SK-N-SH treated with all-trans-retinoic acid at 6 μM for 48 hours (cell line): ENCODE results near the gene GRIFIN.

Experiments used
- ATAC-seq: fragments of 200-7000 bp; cut with Tn5 transposase; 3 replicates; pipeline ENCODE4 v1.9.1; 2020; ENCODE audit warnings: mild to moderate bottlenecking, moderate library complexity
- CSDC2 ChIP-seq: fragments of 250-450 bp; sonication (Bioruptor Pico); IDR thresholded peaks from 2 replicates; pipeline ENCODE4 v1.5.0; 2020; ENCODE audit warnings: mild to moderate bottlenecking, moderate library complexity
- GLIS3 ChIP-seq: fragments of 250-450 bp; sonication (Bioruptor Pico); IDR thresholded peaks from 2 replicates; pipeline ENCODE4 v1.5.0; 2020; ENCODE audit warnings: mild to moderate bottlenecking, moderate library complexity
- ISL1 ChIP-seq: fragments of 250-450 bp; sonication (Bioruptor Pico); IDR thresholded peaks from 2 replicates; pipeline ENCODE4 v2.1.2; 2022; ENCODE audit warnings: mild to moderate bottlenecking, moderate library complexity
- PPARA ChIP-seq: fragments of 250-450 bp; sonication (Bioruptor Pico); IDR thresholded peaks from 2 replicates; pipeline ENCODE4 v1.5.0; 2020; ENCODE audit warnings: mild to moderate bottlenecking, borderline replicate concordance
- RARB ChIP-seq: fragments of 250-450 bp; sonication (Bioruptor Pico); IDR thresholded peaks from 2 replicates; pipeline ENCODE4 v1.8.0; 2021; ENCODE audit warnings: mild to moderate bottlenecking, moderate library complexity
- SNAI2 ChIP-seq: fragments of 250-450 bp; sonication (Bioruptor Pico); IDR thresholded peaks from 2 replicates; pipeline ENCODE4 v1.5.0; 2020; ENCODE audit warnings: mild to moderate bottlenecking, moderate library complexity
- TCF4 ChIP-seq: fragments of 250-450 bp; sonication (Bioruptor Pico); IDR thresholded peaks from 2 replicates; pipeline ENCODE4 v1.8.0; 2021; ENCODE audit warnings: mild to moderate bottlenecking, moderate library complexity, borderline replicate concordance
- ZC3H10 ChIP-seq: fragments of 250-450 bp; sonication (Bioruptor Pico); IDR thresholded peaks from 2 replicates; pipeline ENCODE4 v1.5.1; 2021; ENCODE audit warnings: mild to moderate bottlenecking, moderate library complexity
- ZFP30 ChIP-seq: fragments of 450-650 bp; formaldehyde crosslinking; IDR thresholded peaks from 2 replicates; pipeline ENCODE4 v1.5.0; 2022; ENCODE audit warnings: mild to moderate bottlenecking, moderate library complexity
- ZNF565 ChIP-seq: fragments of 450-650 bp; formaldehyde crosslinking; conservative IDR thresholded peaks from 2 replicates; pipeline ENCODE4 v1.5.0; 2020; ENCODE audit warnings: low read depth, mild to moderate bottlenecking, moderate library complexity
- ZNF70 ChIP-seq: fragments of 450-650 bp; formaldehyde crosslinking; IDR thresholded peaks from 2 replicates; pipeline ENCODE4 v1.5.0; 2020; ENCODE audit warnings: mild to moderate bottlenecking, moderate library complexity
- ZNF8 ChIP-seq: fragments of 450-650 bp; formaldehyde crosslinking; IDR thresholded peaks from 2 replicates; pipeline ENCODE4 v1.5.0; 2020; ENCODE audit warnings: mild to moderate bottlenecking, moderate library complexity
- TF ChIP-seq, protein P1 (sequence below): fragments of 250-450 bp; sonication (Bioruptor Pico); IDR thresholded peaks from 2 replicates; pipeline ENCODE4 v1.8.0; 2020; ENCODE audit warnings: mild to moderate bottlenecking, moderate library complexity, borderline replicate concordance
- TF ChIP-seq, protein P2 (sequence below): fragments of 250-450 bp; sonication (Bioruptor Pico); IDR thresholded peaks from 2 replicates; pipeline ENCODE4 v1.5.1; 2021; ENCODE audit warnings: mild to moderate bottlenecking, moderate library complexity
- TF ChIP-seq, protein P3 (sequence below): fragments of 250-450 bp; sonication (Bioruptor Pico); IDR thresholded peaks from 2 replicates; pipeline ENCODE4 v1.5.1; 2020; ENCODE audit warnings: low read depth, mild to moderate bottlenecking, moderate library complexity
- TF ChIP-seq, protein P4 (sequence below): fragments of 250-450 bp; sonication (Bioruptor Pico); IDR thresholded peaks from 2 replicates; pipeline ENCODE4 v1.8.0; 2021; ENCODE audit warnings: low read depth, mild to moderate bottlenecking, moderate library complexity, borderline replicate concordance
- TF ChIP-seq, protein P5 (sequence below): fragments of 250-450 bp; sonication (Bioruptor Pico); IDR thresholded peaks from 2 replicates; pipeline ENCODE4 v1.5.0; 2020; ENCODE audit warnings: mild to moderate bottlenecking, moderate library complexity

The GRIFIN gene

DNA sequence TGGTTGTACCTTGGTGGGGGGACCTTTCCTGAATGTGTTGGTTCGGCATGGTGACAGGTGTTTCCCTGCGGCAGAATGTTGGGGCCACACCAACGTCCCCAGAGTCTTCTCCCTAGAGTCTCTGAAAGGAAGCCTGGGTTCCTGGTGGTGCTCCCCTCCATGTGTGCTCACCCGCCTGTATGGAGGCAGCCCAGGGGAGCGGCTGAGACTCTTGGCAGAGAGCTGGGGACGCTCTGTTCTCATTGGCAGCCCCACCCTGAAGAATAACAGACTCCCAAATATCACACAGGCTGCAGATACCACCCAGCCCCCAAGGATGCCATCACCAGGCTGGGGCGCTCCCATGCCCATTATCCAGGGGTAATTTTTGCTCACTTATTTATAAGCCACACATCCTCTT lies 38.0 kb downstream of the GRIFIN start:
- no peak for ATAC-seq
- TF ChIP-seq GLIS3 (CRISPR knock-in tag) (no peak), RARB (no peak), ZNF70 (CRISPR knock-in tag) (no peak), PPARA (no peak), ZNF565 (CRISPR knock-in tag) (no peak), SNAI2 (no peak), ZC3H10 (CRISPR knock-in tag) (no peak), ZFP30 (CRISPR knock-in tag) (no peak), ISL1 (CRISPR knock-in tag) (no peak), ZNF8 (CRISPR knock-in tag) (no peak), TCF4 (no peak)
- TF ChIP-seq, protein P1, sequence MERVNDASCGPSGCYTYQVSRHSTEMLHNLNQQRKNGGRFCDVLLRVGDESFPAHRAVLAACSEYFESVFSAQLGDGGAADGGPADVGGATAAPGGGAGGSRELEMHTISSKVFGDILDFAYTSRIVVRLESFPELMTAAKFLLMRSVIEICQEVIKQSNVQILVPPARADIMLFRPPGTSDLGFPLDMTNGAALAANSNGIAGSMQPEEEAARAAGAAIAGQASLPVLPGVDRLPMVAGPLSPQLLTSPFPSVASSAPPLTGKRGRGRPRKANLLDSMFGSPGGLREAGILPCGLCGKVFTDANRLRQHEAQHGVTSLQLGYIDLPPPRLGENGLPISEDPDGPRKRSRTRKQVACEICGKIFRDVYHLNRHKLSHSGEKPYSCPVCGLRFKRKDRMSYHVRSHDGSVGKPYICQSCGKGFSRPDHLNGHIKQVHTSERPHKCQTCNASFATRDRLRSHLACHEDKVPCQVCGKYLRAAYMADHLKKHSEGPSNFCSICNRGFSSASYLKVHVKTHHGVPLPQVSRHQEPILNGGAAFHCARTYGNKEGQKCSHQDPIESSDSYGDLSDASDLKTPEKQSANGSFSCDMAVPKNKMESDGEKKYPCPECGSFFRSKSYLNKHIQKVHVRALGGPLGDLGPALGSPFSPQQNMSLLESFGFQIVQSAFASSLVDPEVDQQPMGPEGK (CRISPR knock-in tag): no peak
- TF ChIP-seq, protein P2, sequence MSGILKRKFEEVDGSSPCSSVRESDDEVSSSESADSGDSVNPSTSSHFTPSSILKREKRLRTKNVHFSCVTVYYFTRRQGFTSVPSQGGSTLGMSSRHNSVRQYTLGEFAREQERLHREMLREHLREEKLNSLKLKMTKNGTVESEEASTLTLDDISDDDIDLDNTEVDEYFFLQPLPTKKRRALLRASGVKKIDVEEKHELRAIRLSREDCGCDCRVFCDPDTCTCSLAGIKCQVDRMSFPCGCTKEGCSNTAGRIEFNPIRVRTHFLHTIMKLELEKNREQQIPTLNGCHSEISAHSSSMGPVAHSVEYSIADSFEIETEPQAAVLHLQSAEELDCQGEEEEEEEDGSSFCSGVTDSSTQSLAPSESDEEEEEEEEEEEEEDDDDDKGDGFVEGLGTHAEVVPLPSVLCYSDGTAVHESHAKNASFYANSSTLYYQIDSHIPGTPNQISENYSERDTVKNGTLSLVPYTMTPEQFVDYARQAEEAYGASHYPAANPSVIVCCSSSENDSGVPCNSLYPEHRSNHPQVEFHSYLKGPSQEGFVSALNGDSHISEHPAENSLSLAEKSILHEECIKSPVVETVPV (CRISPR knock-in tag): no peak
- TF ChIP-seq, protein P3, sequence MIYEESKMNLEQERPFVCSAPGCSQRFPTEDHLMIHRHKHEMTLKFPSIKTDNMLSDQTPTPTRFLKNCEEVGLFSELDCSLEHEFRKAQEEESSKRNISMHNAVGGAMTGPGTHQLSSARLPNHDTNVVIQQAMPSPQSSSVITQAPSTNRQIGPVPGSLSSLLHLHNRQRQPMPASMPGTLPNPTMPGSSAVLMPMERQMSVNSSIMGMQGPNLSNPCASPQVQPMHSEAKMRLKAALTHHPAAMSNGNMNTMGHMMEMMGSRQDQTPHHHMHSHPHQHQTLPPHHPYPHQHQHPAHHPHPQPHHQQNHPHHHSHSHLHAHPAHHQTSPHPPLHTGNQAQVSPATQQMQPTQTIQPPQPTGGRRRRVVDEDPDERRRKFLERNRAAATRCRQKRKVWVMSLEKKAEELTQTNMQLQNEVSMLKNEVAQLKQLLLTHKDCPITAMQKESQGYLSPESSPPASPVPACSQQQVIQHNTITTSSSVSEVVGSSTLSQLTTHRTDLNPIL (CRISPR knock-in tag): no peak
- TF ChIP-seq, protein P4, sequence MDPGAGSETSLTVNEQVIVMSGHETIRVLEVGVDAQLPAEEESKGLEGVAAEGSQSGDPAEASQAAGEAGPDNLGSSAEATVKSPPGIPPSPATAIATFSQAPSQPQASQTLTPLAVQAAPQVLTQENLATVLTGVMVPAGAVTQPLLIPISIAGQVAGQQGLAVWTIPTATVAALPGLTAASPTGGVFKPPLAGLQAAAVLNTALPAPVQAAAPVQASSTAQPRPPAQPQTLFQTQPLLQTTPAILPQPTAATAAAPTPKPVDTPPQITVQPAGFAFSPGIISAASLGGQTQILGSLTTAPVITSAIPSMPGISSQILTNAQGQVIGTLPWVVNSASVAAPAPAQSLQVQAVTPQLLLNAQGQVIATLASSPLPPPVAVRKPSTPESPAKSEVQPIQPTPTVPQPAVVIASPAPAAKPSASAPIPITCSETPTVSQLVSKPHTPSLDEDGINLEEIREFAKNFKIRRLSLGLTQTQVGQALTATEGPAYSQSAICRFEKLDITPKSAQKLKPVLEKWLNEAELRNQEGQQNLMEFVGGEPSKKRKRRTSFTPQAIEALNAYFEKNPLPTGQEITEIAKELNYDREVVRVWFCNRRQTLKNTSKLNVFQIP (CRISPR knock-in tag): no peak

DNA sequence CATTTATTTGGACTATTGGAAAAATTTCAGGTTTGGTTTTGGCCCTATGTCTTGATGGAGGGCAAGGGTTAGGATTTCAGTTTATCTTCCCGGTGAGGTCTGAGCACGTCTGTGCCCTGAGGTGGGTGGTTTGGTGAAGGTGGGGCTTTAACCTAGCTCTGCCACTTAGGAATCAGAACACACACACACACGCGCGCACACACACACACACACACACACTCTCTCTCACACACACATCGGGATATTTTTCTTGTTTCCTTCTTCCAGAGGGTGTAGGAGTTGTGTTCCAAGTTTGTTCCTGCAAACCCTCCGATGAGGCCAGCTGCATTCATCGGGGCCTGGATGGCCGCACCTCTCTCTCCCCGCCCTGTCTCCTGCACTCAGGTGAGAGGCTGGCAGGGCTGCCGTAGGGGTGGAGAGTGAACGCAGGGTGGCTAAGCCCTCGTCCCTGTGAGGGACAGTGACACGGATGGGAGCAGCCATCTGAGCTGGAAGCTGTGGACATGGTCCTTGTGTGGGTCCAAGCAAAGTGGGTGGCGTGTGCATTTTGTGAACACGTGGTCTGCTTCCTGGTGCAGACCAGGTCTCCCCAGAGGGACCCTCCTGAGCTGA lies 38.6 kb downstream of the GRIFIN start:
- TF ChIP-seq, protein P1 (CRISPR knock-in tag): no peak
- TF ChIP-seq, protein P5, sequence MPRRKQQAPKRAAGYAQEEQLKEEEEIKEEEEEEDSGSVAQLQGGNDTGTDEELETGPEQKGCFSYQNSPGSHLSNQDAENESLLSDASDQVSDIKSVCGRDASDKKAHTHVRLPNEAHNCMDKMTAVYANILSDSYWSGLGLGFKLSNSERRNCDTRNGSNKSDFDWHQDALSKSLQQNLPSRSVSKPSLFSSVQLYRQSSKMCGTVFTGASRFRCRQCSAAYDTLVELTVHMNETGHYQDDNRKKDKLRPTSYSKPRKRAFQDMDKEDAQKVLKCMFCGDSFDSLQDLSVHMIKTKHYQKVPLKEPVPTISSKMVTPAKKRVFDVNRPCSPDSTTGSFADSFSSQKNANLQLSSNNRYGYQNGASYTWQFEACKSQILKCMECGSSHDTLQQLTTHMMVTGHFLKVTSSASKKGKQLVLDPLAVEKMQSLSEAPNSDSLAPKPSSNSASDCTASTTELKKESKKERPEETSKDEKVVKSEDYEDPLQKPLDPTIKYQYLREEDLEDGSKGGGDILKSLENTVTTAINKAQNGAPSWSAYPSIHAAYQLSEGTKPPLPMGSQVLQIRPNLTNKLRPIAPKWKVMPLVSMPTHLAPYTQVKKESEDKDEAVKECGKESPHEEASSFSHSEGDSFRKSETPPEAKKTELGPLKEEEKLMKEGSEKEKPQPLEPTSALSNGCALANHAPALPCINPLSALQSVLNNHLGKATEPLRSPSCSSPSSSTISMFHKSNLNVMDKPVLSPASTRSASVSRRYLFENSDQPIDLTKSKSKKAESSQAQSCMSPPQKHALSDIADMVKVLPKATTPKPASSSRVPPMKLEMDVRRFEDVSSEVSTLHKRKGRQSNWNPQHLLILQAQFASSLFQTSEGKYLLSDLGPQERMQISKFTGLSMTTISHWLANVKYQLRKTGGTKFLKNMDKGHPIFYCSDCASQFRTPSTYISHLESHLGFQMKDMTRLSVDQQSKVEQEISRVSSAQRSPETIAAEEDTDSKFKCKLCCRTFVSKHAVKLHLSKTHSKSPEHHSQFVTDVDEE (CRISPR knock-in tag): no peak
- TF ChIP-seq GLIS3 (CRISPR knock-in tag) (no peak), ZC3H10 (CRISPR knock-in tag) (no peak), ZNF8 (CRISPR knock-in tag) (no peak), ZNF70 (CRISPR knock-in tag) (no peak), SNAI2 (no peak), CSDC2 (CRISPR knock-in tag) (no peak)
- TF ChIP-seq, protein P2 (CRISPR knock-in tag): no peak
- no peak for ATAC-seq
